HG03442 (cell line): ENCODE results near the gene OR3A3.

Experiments used
- ATAC-seq: cut with Tn5 transposase; IDR thresholded peaks from one replicate; pipeline ENCODE4 v1.9.1; 2021; ENCODE audit warnings: mild to moderate bottlenecking, moderate library complexity; ENCODE audit not compliant: unreplicated experiment

The OR3A3 gene

GRCh38 chr17:3471599-3471998, 60.4 kb downstream of the OR3A3 start, which contains the start of gene SPATA22:
Gene SPATA22 (minus strand): TSS chr17:3471819. CDS start chr17:3469325, 2,494 bp downstream.
- no peak for ATAC-seq

GRCh38 chr17:3472137-3472536, 61.0 kb downstream of the OR3A3 start:
- no peak for ATAC-seq
